GM21390 (cell line): ENCODE data around the gene OR5D14.

ENCODE experiments used
- ATAC-seq: cut with Tn5 transposase; IDR thresholded peaks from one replicate; pipeline ENCODE4 v1.9.1; 2021; ENCODE audit not compliant: unreplicated experiment

The OR5D14 gene

DNA sequence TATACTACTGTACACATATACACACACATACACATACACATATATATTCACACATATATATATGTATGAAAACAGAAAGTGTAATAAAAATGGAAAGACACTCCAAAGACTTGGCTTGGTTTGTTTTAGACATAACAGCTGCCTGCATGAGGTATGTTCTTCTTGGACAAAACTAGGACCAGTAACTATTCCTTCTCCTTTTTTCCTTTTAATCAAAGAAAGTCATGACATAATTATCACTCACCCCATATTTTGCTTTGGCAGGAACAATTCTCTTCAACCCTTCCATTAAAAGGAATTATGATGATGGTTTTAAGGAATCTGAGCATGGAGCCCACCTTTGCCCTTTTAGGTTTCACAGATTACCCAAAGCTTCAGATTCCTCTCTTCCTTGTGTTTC, at the start of gene OR5D14:
OR5D14 (plus strand) TSS at position 301 of the 400 bp plus-strand sequence; CDS start at position 301, 0 bp downstream.
- no peak for ATAC-seq

DNA sequence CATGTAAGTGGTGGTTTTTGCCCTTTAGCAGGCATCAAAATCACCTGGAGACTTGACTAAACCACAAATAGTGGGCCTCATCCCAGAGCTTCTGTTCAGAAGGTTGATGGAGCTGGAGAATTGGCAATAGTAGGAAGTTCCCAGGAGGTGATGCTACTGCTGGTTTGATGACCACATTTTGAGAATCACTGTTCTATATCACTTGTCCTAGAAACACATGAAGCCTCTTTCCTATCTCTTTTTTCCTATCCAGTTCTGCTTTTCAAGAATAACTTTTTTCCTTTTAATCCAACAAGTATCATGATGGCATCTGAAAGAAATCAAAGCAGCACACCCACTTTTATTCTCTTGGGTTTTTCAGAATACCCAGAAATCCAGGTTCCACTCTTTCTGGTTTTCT, 22.2 kb upstream of the OR5D14 start, which contains the start of gene OR5D13:
OR5D13 (plus strand) TSS at position 301 of the 400 bp plus-strand sequence; CDS start at position 301, 0 bp downstream.
- no peak for ATAC-seq

DNA sequence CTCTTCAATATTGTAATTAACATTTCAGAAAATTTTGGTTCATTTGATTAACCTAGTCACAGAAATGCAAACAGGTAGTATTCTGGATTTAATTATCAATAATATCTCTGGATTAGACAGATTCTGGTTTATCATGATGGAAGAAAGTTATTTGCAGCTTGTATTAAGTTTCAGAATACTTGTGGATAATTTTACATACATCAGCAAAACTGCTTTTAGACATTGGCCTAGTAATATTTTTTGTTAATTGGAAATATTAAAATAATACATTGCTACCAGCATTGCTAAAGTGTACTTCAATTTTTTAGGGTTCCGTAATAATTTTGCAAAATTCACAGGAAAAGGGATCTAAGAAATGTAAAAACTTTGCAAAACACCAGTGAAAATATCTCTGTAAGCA, 3.8 kb upstream of the OR5D14 start:
- ATAC-seq = no peak

GRCh38 chr11:55793321-55793720, 2.0 kb upstream of the OR5D14 start:
- ATAC-seq = no peak

DNA sequence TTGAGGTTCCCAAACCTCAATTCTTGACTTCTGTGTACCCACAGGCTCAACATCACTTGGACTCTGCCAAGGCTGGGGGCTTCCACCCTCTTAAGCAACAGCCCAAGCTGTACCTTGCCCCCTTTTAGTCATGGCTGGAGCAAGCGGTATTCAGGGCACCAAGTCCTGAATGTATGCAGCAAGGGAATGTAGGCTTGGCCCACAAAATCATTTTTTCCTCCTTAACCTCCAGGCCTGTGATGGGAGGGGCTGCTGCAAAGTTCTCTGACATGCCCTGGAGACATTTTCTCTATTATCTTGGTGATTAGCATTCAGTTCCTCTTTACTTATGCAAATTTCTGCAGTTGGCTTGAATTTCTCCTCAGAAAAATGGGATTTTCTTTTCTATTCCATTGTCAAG, 10.9 kb downstream of the OR5D14 start:
- ATAC-seq = no peak

DNA sequence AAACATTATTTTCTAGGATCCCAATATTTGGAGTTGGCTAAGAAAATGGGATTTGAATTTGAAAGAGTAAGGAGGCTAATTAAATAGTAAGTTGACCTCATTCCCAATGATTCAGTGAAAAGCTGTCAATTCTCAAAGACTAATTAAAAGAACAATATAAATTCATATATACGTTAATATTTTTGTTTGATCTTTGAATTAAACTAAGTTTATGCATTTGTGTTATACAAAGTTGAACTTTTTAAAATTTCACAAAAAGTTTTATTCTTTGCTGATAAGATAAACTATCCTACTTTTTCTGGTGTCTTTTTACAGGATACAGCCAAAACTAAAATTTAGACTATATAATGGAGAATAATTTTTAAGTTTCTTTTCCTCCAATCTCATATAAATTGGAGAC, 15.7 kb downstream of the OR5D14 start, which contains the start of gene OR5L1:
OR5L1 (plus strand) TSS at position 301 of the 400 bp plus-strand sequence. CDS start 100 bp downstream, outside the sequence.
- ATAC-seq = no peak

DNA sequence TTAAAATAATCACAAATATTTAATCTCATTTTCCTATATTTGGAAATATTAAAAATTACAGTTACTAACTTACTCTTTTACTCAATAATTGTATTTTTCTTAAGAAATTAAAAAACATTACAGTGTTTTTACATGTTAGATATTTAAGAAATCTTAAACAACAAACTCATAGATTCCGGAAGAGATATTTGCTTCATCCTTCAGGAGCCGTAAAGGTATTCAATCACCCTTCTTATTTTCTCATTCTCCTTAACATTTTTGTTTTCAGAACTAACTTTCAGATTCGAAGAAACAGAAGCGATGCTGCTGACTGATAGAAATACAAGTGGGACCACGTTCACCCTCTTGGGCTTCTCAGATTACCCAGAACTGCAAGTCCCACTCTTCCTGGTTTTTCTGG, 24.0 kb downstream of the OR5D14 start, which contains the start of gene OR5D18:
OR5D18 (plus strand) TSS at position 301 of the 400 bp plus-strand sequence; CDS start at position 301, 0 bp downstream.
- no peak for ATAC-seq

- no peak for ATAC-seq
Measured at GRCh38 chr11:55826919-55827318, 31.6 kb downstream of the OR5D14 start, which contains the start of gene OR5L2. TSS of gene OR5L2 (plus strand) at chr11:55827219. CDS start at chr11:55827219, 0 bp downstream.

DNA sequence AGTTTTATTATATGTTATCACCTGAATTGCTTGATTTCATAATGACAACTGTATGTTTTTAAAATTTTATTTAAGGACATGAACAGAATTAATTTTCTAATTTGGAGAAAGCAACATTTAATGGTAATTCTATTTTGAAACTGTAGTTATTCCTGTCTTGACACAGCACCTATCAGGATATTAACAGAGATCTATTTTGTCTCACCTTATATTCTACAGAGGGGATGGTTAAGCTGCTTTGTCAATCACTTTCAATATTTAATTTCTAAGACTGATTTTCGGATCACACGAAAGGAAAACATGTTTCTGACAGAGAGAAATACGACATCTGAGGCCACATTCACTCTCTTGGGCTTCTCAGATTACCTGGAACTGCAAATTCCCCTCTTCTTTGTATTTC, 43.1 kb downstream of the OR5D14 start, which contains the start of gene OR5D16:
OR5D16 (plus strand) TSS at position 301 of the 400 bp plus-strand sequence; CDS start at position 301, 0 bp downstream.
- ATAC-seq = no peak
